Panc1 (cell line): ENCODE results near the gene SUSD4.

Experiments used
- POLR2AphosphoS5 ChIP-seq: IDR thresholded peaks from 2 replicates; pipeline ENCODE4 v1.6.1; 2012; ENCODE audit warnings: mild to moderate bottlenecking, low read depth, low read length, moderate library complexity
- TCF7L2 ChIP-seq: IDR thresholded peaks from 2 replicates; pipeline ENCODE4 v1.6.1; 2011; ENCODE audit warnings: mild to moderate bottlenecking, low read depth, low read length, inconsistent platforms
- TF ChIP-seq, protein P1 (sequence below): fragments of 450-650 bp; IDR thresholded peaks from 2 replicates; pipeline ENCODE4 v1.5.1; 2017; ENCODE audit warnings: mild to moderate bottlenecking

DNA sequence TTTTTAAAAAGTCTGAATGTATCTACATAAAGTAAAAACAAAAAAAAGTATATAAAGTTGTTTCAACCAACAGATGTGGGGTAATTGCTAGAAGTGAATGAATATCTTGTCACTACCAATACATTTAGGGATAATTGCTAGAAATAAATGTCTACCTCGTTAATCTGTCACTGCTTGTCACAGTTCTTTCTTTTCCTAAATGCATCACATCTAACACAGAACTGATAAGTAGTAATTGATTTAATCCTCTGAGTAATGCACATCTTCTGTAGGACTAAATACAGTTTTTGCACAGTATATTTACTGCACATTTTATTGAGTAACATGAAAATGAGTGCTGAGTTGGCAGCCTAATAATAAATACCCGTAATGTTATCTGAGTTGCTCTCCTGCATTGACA lies 72.2 kb downstream of the SUSD4 start:
- TF ChIP-seq POLR2AphosphoS5 (no peak), TCF7L2 (no peak)
- TF ChIP-seq, protein P1, sequence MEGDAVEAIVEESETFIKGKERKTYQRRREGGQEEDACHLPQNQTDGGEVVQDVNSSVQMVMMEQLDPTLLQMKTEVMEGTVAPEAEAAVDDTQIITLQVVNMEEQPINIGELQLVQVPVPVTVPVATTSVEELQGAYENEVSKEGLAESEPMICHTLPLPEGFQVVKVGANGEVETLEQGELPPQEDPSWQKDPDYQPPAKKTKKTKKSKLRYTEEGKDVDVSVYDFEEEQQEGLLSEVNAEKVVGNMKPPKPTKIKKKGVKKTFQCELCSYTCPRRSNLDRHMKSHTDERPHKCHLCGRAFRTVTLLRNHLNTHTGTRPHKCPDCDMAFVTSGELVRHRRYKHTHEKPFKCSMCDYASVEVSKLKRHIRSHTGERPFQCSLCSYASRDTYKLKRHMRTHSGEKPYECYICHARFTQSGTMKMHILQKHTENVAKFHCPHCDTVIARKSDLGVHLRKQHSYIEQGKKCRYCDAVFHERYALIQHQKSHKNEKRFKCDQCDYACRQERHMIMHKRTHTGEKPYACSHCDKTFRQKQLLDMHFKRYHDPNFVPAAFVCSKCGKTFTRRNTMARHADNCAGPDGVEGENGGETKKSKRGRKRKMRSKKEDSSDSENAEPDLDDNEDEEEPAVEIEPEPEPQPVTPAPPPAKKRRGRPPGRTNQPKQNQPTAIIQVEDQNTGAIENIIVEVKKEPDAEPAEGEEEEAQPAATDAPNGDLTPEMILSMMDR, result no peak
